ENCODE data around the gene SLC1A4.
"Not testable (repeated sequence)": the region's sequence is repeated elsewhere in the genome, so short reads cannot be mapped to it uniquely, and the experiment has no call there.

SLC1A4 gene

GRCh38 chr2:64989126-64989981, at the start of gene SLC1A4:
Gene SLC1A4 (plus strand): TSS chr2:64989399. CDS start chr2:64989644, 245 bp downstream.
- peak; percentile 94 for DNase-seq

- no peak for DNase-seq
These were observed 48.1 kb upstream of the SLC1A4 start for GRCh38 chr2:64941143-64941542.

- DNase-seq = no peak
These were observed 47.4 kb upstream of the SLC1A4 start for GRCh38 chr2:64941801-64942200.

GRCh38 chr2:64942693-64943092, 46.5 kb upstream of the SLC1A4 start:
- DNase-seq = no peak

GRCh38 chr2:64943387-64944150, 45.6 kb upstream of the SLC1A4 start:
- peak; percentile 44 for DNase-seq

GRCh38 chr2:64944484-64944883, 44.7 kb upstream of the SLC1A4 start:
- no peak for DNase-seq

- peak; percentile 56 for DNase-seq
These were observed 43.0 kb upstream of the SLC1A4 start for GRCh38 chr2:64945973-64946768.

- no peak for DNase-seq
These were observed 42.4 kb upstream of the SLC1A4 start for GRCh38 chr2:64946769-64947247.

GRCh38 chr2:64947885-64948284, 41.3 kb upstream of the SLC1A4 start:
- DNase-seq = no peak

GRCh38 chr2:64950226-64951160, 38.7 kb upstream of the SLC1A4 start:
- DNase-seq = no peak

- DNase-seq = no peak
These were observed 37.8 kb upstream of the SLC1A4 start for GRCh38 chr2:64951306-64951953.

GRCh38 chr2:64952096-64952495, 37.1 kb upstream of the SLC1A4 start:
- no peak for DNase-seq

- no peak for DNase-seq
These were observed 36.4 kb upstream of the SLC1A4 start for GRCh38 chr2:64952511-64953482.

- no peak for DNase-seq
These were observed 33.7 kb upstream of the SLC1A4 start for GRCh38 chr2:64955467-64955866.

- DNase-seq = no peak
These were observed 31.9 kb upstream of the SLC1A4 start for GRCh38 chr2:64957109-64957903.

- DNase-seq = no peak
These were observed 30.6 kb upstream of the SLC1A4 start for GRCh38 chr2:64958556-64958955.

GRCh38 chr2:64960819-64961218, 28.4 kb upstream of the SLC1A4 start:
- DNase-seq = no peak

GRCh38 chr2:64963138-64963537, 26.1 kb upstream of the SLC1A4 start:
- not testable (repeated sequence) for DNase-seq

GRCh38 chr2:64963719-64964118, 25.5 kb upstream of the SLC1A4 start:
- no peak for DNase-seq

Measured in left hindlimb (tissue), 1 donor.